ENCODE results near the gene ADAMTSL4.

Gene ADAMTSL4

GRCh38 chr1:150532860-150533259 lies 16.3 kb upstream of the ADAMTSL4 start:
- ATAC-seq, result peak; percentile 11
- TF ChIP-seq TCF4 (CRISPR knock-in tag; IDR thresholded peaks at IDR 0.05; ENCODE audit: borderline replicate concordance) (no peak), ZC3H10 (CRISPR knock-in tag; IDR thresholded peaks at IDR 0.05) (no peak), ISL1 (CRISPR knock-in tag; IDR thresholded peaks at IDR 0.05) (no peak), GLIS3 (CRISPR knock-in tag; IDR thresholded peaks at IDR 0.05) (no peak), ARNTL (CRISPR knock-in tag; IDR thresholded peaks at IDR 0.05; ENCODE audit: borderline replicate concordance, low read depth) (no peak), ZNF8 (CRISPR knock-in tag; IDR thresholded peaks at IDR 0.05) (no peak), PATZ1 (CRISPR knock-in tag; IDR thresholded peaks at IDR 0.05; ENCODE audit: borderline replicate concordance) (no peak), TOX (CRISPR knock-in tag; IDR thresholded peaks at IDR 0.05; ENCODE audit: borderline replicate concordance) (no peak), CREB5 (CRISPR knock-in tag; IDR thresholded peaks at IDR 0.05; ENCODE audit: low read depth) (no peak), BACH2 (CRISPR knock-in tag; IDR thresholded peaks at IDR 0.05; ENCODE audit: borderline replicate concordance) (no peak), ZNF565 (CRISPR knock-in tag; conservative IDR thresholded peaks at IDR 0.05; ENCODE audit: low read depth) (no peak), PPARA (CRISPR knock-in tag; IDR thresholded peaks at IDR 0.05; ENCODE audit: borderline replicate concordance) (no peak)

DNA sequence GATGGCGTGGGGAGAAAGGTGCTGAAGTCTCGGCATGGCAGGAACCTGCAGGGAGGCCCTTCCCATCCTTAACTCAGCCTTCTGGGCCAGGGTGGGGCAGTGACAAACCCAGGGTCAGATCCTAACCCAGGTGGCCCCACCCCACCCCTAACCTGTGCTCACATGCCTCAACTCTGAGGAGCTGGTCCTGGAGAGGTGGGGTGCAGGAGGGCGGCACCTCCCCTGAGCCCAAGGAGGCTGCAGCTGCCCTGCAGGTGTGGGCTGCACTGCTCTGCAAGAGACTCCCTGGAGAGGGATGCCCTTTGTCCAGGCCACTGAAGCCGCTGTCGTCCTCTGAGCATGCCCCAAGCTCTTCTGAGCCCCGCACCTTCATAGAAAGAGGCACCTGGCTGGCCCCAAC lies 15.2 kb upstream of the ADAMTSL4 start:
- no peak for TF ChIP-seq ARNTL (CRISPR knock-in tag; IDR thresholded peaks at IDR 0.05; ENCODE audit: borderline replicate concordance, low read depth)
- TF ChIP-seq ESRRG (CRISPR knock-in tag; IDR thresholded peaks at IDR 0.05), result no peak
- no peak for TF ChIP-seq ZFP30 (CRISPR knock-in tag; IDR thresholded peaks at IDR 0.05)
- no peak for TF ChIP-seq ZC3H10 (CRISPR knock-in tag; IDR thresholded peaks at IDR 0.05)
- no peak for TF ChIP-seq RARB (CRISPR knock-in tag; IDR thresholded peaks at IDR 0.05)
- no peak for TF ChIP-seq ISL1 (CRISPR knock-in tag; IDR thresholded peaks at IDR 0.05)
- TF ChIP-seq POU6F1 (CRISPR knock-in tag; IDR thresholded peaks at IDR 0.05; ENCODE audit: borderline replicate concordance, low read depth), result no peak
- no peak for TF ChIP-seq TCF4 (CRISPR knock-in tag; IDR thresholded peaks at IDR 0.05; ENCODE audit: borderline replicate concordance)
- no peak for TF ChIP-seq ZNF8 (CRISPR knock-in tag; IDR thresholded peaks at IDR 0.05)
- TF ChIP-seq CSDC2 (CRISPR knock-in tag; IDR thresholded peaks at IDR 0.05), result no peak
- TF ChIP-seq ZNF70 (CRISPR knock-in tag; IDR thresholded peaks at IDR 0.05), result no peak
- TF ChIP-seq TOX (CRISPR knock-in tag; IDR thresholded peaks at IDR 0.05; ENCODE audit: borderline replicate concordance), result no peak
- TF ChIP-seq ZFP3 (CRISPR knock-in tag; IDR thresholded peaks at IDR 0.05), result no peak
- no peak for TF ChIP-seq ZNF565 (CRISPR knock-in tag; conservative IDR thresholded peaks at IDR 0.05; ENCODE audit: low read depth)
- no peak for TF ChIP-seq OSR1 (CRISPR knock-in tag; IDR thresholded peaks at IDR 0.05)
- no peak for TF ChIP-seq GLIS3 (CRISPR knock-in tag; IDR thresholded peaks at IDR 0.05)
- no peak for ATAC-seq

DNA sequence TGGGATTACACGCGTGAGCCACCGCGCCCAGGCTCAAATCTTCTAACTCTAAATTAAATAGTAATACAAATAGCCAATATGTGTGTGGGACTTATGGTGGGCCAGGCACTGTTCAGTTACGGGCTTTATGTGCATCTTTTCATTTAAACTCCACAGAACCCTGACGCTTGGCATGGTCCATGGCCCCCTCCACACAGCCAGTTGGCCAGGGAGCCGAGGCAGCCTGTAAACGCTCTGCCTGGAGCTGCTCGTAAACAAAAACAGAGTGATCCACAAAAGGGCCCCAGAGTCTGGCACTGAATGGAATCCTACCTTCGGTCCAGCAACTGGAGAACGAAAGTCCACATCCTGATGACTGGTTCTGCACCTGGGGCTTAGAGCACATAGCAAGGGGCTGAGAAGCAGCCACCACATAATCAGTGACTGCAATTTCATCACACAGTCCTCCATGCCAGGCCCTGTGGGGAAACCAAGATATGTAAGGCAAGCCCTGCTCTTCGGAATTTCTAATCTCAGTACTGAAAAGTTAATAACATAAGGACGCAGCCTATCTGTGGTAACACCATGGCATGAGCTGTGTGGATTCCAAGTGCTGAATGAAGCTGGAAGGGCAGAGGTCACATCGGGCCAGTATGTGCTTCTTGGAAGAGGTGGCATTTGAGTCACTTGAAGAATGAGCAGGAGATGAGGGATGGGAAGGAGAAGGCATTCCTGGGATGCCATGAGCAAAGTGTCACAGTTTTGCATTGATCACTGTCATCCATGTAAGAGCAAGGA lies 13.5 kb upstream of the ADAMTSL4 start:
- ATAC-seq, result no peak
- no peak for TF ChIP-seq GLIS3 (CRISPR knock-in tag; IDR thresholded peaks at IDR 0.05)
- TF ChIP-seq ZNF565 (CRISPR knock-in tag; conservative IDR thresholded peaks at IDR 0.05; ENCODE audit: low read depth), result no peak
- TF ChIP-seq, protein P1, sequence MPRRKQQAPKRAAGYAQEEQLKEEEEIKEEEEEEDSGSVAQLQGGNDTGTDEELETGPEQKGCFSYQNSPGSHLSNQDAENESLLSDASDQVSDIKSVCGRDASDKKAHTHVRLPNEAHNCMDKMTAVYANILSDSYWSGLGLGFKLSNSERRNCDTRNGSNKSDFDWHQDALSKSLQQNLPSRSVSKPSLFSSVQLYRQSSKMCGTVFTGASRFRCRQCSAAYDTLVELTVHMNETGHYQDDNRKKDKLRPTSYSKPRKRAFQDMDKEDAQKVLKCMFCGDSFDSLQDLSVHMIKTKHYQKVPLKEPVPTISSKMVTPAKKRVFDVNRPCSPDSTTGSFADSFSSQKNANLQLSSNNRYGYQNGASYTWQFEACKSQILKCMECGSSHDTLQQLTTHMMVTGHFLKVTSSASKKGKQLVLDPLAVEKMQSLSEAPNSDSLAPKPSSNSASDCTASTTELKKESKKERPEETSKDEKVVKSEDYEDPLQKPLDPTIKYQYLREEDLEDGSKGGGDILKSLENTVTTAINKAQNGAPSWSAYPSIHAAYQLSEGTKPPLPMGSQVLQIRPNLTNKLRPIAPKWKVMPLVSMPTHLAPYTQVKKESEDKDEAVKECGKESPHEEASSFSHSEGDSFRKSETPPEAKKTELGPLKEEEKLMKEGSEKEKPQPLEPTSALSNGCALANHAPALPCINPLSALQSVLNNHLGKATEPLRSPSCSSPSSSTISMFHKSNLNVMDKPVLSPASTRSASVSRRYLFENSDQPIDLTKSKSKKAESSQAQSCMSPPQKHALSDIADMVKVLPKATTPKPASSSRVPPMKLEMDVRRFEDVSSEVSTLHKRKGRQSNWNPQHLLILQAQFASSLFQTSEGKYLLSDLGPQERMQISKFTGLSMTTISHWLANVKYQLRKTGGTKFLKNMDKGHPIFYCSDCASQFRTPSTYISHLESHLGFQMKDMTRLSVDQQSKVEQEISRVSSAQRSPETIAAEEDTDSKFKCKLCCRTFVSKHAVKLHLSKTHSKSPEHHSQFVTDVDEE (CRISPR knock-in tag; IDR thresholded peaks at IDR 0.05), result no peak
- no peak for TF ChIP-seq CSRNP3 (CRISPR knock-in tag; IDR thresholded peaks at IDR 0.05)
- no peak for TF ChIP-seq ISL1 (CRISPR knock-in tag; IDR thresholded peaks at IDR 0.05)
- TF ChIP-seq OSR1 (CRISPR knock-in tag; IDR thresholded peaks at IDR 0.05), result no peak
- no peak for TF ChIP-seq POU6F1 (CRISPR knock-in tag; IDR thresholded peaks at IDR 0.05; ENCODE audit: borderline replicate concordance, low read depth)
- TF ChIP-seq PPARA (CRISPR knock-in tag; IDR thresholded peaks at IDR 0.05; ENCODE audit: borderline replicate concordance), result no peak
- TF ChIP-seq PATZ1 (CRISPR knock-in tag; IDR thresholded peaks at IDR 0.05; ENCODE audit: borderline replicate concordance), result no peak
- no peak for TF ChIP-seq TOX (CRISPR knock-in tag; IDR thresholded peaks at IDR 0.05; ENCODE audit: borderline replicate concordance)
- TF ChIP-seq ZC3H10 (CRISPR knock-in tag; IDR thresholded peaks at IDR 0.05), result no peak
- no peak for TF ChIP-seq SNAI2 (CRISPR knock-in tag; IDR thresholded peaks at IDR 0.05)

Data from SK-N-SH treated with all-trans-retinoic acid at 6 μM for 48 hours (cell line).